Ammon's horn (tissue), 1 donor: Measurements from ENCODE around the gene TLDC2.
"Not testable (repeated sequence)": the region's sequence is repeated elsewhere in the genome, so short reads cannot be mapped to it uniquely, and the experiment has no call there.

Experiments
- DNase-seq: peaks from one replicate; pipeline ENCODE4 v3.0.0-alpha.2; 2016; ENCODE audit warnings: low spot score

The TLDC2 gene

GRCh38 chr20:36875702-36876472 lies at the start of gene TLDC2:
Gene TLDC2, plus strand, starts transcription at chr20:36876138. Its CDS starts 37 bp downstream, at chr20:36876175.
- DNase-seq = no peak

- DNase-seq = no peak
Measured at GRCh38 chr20:36826554-36827244, 49.2 kb upstream of the TLDC2 start.

GRCh38 chr20:36827541-36828279 lies 48.2 kb upstream of the TLDC2 start:
- DNase-seq = no peak

GRCh38 chr20:36830791-36831691 lies 44.9 kb upstream of the TLDC2 start:
- peak; percentile 78 for DNase-seq

DNA sequence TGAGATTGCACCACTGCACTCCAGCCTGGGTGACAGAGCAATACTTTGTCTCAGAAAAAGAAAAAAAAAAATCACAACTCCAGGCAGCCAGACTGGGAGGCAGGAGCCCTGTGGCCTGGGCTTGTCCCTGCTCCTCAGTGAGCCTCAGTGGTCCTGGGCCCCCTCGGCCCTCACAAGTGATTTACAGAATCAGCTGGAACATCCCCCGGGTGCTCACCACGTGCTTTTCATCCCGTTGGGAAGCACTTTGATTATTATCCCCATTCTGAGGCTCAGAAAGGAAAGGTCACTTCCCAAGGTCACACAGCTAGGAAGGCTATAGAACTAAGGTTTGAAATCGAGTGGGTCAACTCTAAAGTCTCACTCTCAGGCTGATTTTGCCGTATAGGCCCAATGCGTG lies 43.1 kb upstream of the TLDC2 start:
- no peak for DNase-seq

DNA sequence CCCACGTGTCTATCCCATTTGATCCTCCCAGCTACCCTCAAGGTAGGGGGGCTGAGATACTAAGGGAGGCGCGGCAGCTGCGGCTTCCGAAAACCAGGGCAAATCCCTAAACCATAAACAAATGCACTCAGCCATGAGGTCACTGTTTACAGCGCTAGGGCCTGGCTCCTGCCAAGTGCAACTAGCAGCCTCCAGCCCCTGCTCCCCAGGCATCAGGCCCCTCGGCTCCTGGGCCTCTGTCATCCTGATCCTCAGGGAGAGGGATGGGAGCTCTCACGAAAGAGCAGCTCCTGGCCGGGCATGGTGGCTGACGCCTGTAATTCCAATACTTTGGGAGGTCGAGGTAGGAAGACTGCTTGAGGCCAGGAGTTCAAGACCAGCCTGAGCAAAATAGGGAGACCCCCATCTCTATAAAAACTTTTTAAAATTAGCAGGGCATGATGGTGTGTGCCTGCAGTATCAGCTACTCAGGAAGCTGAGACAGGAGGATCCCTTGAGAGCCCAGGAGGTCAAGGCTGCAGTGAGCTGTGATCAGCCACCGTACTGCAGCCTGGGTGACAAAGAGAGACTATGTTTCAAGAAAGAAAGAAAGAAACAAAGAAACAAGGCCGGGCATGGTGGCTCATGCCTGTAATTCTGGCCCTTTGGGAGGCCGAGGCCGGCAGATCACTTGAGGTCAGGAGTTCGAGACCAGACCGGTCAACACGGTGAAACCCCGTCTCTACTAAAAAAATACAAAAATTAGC lies 42.5 kb upstream of the TLDC2 start:
- peak; percentile 73 for DNase-seq

DNA sequence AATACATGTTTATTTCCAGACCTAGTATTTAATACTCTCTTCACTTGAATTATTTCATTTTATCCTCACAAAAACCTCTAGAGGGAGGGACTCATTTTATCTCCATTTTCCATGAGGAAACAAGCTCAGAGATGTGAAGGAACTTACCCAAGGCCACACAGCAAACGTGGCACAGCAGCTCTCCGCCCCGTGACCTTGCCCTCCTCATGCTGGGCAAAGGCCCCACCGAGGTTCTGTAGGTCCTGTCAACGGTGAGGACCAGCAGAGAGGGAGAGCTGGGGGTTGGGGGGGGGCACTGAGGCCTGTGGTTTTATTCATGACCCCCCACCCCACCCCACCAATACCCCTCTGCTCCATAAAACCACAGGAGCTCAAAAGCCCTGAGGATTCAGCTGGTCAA lies 40.9 kb upstream of the TLDC2 start:
- DNase-seq = no peak

DNA sequence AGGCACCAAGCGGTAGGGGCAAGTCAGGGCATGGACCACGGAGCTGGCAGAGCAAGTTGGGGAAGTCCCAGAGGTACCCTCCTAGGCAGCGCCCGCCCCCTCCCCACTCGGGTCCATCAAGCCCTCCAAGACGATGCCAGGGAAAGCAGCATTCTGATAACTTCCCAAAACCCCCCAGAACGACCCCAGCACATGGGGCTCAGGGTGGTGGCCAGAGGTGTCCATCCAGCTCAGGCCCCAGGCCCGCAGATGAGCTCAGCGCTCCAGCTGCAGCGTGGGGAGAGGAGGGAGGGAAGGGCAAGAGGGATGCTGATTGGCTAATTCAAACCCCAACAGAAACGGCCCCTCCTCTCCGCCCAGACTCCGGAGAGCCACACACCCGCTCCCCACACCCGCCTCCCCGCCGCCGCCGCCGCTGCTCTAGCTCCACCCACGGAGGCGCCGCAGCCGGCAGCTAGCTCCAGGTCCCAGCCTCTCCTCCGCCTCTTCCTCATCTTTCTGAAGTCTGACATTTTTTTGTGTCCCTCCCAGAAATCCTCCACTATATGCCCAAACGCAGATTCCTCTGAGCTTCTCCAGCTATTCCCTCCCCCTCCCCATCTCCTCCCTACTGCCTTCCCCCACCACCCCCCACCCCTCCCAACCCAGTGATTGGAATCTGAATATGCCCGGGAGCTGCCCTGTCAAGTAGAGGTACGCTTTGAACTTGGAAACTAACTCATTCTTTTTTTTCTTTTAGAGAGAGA lies 40.3 kb upstream of the TLDC2 start:
- peak; percentile 98 for DNase-seq

GRCh38 chr20:36836591-36837269 lies 39.2 kb upstream of the TLDC2 start:
- peak; percentile 53 for DNase-seq

DNA sequence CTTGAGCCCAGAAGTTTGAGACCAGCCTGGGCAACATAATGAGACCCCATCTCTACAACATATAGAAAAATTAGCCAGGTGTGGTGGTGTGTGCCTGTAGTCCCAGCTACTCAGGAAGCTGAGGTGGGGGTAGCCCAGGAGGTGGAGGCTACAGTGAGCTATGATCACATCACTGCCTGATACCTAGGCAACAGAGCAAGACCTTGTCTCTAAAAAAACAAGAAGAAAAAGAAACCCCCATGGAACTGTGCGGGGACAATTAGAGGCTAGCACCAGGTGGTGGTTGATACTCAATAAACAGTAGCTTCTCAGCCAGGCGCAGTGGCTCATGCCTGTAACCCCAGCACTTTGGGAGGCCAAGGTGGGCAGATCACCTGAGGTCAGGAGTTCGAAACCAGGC lies 37.6 kb upstream of the TLDC2 start:
- not testable (repeated sequence) for DNase-seq

DNA sequence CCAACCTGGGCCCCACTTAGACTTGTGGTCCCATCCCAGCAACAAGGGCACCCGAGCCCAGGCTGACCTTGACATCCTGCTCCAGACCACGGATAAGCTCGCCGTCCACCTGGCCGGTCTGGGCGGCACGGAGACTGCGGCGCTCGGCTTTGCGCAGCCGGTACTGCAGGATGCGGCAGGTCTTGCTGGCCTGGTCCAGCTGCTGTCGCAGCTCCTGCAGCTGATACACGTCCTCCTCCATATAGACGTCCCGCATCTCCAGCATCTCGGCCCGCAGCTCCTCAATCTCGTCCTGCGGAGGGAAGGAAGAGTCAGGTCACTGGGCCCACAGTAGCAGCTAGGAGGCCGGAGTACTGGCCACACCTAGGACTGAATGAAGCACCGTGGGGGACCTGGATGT lies 36.8 kb upstream of the TLDC2 start:
- no peak for DNase-seq

DNA sequence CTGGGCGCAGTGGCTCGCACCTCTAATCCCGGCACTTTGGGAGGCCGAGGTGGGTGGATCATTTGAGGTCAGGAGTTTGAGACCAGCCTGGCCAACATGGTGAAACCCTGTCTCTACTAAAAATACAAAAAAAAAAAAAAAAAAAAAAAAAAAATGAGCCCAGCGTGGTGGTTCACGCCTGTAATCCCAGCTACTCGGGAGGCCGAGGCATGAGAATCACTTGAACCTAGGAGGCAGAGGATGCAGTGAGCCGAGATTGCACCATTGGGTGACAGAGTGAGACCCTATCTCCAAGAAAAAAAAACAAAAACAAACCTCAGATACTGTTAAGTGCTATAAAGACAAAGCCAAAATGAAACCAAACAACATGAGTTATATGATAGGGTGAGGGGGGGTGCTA lies 34.9 kb upstream of the TLDC2 start:
- not testable (repeated sequence) for DNase-seq

GRCh38 chr20:36845288-36845971 lies 30.5 kb upstream of the TLDC2 start:
- DNase-seq = peak; percentile 88

DNA sequence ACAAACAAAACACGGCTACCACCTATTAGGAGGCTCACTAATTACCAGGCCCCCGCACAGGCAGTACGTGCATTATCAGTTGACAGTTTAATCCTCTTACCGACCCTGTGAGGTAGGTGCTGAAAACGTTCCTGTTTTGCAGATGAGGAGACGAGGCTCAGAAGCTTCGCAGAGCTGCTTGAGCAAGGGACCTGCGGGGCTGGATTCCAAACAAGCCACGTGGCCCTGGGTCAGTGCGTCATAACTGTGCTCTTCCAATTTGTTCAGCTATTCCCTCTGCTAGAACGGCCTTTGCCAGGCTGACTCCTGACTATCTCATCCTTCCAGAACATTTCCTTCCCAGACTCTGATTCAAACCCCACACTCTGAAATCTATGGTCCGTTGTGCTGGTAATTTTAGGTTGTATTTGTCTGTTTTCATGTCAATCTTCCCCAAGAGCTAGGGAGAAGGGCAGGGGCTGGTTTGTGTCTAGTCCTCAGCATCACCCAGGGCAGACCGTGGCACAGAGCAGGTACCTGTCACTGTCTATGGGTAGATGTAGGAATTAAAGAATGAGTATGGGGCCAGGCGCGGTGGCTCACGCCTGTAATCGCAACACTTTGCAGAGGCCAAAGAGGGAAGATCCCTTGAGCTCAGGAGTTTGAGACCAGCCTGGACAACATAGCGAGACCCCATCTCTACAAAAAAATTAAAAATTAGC lies 28.8 kb upstream of the TLDC2 start:
- peak; percentile 84 for DNase-seq

DNA sequence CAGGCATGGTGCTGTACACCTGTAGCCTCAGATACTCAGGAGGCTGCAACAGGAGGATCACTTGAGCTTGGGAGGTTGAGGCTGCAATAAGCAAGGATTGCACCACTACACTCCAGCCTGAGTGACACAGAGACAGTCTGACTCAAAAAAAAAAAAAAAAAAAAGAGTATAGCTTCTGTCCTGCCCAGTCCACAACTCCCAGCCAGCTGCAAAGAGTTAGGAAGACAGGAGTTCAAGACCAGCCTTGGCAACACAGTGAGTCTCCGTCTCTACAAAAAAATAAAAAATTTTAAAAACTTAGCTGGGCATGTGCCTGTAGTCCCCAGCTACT lies 28.3 kb upstream of the TLDC2 start:
- DNase-seq = no peak

DNA sequence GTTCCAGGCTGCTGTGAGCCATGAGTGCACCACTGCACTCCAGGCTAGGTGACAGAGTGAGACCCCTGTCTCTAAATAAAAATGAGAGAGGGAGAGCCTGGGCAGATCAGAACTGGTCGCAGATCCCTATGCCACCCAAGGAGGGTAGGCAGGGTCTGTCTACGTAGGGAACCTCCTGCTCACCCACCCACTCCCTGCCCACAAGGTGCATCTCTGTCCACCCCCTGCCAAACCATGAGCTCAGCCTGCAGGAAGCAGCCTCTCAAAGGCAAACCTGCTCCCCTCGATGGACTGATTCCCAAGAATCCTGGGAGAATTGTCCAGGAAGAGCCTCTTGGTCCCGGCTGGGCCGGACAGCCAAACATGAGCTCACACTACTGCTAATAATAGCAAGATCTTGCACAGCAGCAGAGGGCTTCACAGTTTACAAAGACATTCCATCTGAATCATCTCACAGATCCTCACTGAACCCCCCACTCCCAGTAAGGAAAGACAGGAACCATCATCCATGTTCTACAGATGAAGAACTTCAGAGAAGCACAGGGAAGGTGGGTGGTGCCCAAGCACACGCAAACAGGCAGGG lies 27.8 kb upstream of the TLDC2 start:
- DNase-seq = no peak

DNA sequence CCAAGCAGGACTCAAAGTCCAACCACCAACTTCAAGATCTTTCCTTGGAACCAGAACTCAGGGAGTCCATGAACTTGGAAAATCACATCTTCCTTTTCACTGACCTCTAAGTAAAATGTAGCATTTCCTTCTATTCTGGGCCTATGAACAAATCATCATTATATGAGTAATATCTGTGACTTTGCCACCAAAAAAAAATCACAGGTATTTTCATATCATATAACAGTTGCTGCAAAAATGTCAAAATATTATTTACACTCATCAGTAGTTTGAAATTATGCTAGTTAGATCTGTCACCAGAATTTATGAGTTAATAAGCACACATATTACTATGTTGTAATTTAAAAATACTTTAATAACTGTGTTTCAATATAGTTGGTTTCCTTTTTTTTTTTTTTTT lies 27.3 kb upstream of the TLDC2 start:
- no peak for DNase-seq

DNA sequence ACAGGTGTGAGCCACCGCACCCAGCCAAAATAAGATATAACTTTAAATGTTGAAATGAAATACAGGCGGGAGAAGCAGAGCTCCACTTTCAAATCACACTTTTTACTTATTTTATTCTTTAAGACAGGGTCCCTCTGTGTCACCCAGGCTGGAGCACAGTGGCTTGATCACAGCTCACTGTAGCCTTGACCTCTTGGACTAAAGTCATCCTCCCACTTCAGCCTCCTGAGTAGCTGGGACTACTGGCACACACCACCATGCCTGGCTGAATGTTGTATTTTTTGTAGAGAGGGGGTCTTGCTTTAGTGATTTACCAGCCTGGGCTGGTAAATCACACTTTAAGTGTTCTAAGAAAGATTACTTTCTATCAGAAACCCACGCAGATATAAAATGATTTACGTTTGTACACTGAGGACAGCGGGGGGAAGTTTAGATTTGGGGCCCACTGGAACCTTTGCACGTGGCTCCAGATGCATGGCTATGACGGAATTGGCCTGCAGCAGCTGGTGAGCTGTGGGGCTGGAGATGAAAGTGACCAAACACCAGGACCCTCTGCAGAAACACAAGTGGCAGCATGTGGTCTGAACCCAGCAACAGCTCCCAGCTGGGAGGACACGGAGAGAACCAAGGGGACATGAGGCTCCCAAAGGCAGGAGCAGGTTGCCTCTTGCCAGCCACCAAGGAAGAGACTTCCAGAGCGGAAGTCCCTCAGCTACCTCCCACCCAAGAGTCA lies 26.4 kb upstream of the TLDC2 start:
- no peak for DNase-seq
